IPS DF 4.7 (cell line): ENCODE results near the gene ZNF581.

Source experiments
- DNase-seq: peaks from one replicate; pipeline ENCODE4 v3.0.0-alpha.2; 2013; ENCODE audit warnings: low spot score; ENCODE audit errors: extremely low read depth

ZNF581 gene

DNA sequence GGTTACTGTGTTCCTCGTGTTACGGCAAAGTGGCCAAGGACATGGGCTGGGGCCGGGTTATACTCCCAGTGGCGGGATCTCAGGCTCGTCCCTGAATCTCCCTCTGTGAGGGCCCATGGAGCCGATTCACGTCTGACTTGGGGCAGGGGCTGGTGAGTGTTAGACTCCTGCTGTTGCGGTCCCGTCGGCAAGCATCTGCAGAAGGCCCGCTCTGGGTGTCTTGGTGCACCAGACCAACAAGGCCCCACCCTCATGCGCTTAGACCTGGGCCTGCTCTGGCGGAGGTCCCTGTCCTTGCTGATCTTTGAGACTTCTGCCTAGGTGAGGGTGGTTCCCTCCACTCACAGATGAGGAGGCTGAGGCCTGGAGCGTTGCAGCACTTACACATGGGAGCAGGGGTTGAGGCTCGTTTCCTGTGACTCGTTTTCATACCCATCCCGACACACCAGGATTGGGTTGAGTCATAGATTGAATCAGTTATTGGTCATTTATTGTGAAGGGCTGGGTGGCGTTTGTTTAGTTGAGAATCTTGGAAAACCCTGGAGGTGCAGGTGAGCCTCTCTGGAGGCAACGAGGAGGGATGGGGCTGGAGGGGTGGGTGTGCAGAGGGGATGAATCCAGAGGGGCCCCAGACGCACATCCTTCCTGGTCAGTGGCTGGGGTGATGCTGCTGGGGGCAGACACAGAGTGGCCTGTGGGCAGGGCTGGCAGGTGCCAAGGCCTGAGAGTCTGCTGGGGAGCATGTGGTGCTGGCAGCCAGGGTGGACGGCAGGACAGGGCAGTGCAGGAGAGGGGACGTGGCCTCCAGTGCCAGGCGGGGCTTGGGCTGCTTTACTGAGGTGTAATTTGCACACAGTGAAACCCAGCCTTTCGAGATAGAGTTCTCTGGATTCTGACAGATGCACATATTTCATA, 36.2 kb downstream of the ZNF581 start:
- DNase-seq, result no peak

DNA sequence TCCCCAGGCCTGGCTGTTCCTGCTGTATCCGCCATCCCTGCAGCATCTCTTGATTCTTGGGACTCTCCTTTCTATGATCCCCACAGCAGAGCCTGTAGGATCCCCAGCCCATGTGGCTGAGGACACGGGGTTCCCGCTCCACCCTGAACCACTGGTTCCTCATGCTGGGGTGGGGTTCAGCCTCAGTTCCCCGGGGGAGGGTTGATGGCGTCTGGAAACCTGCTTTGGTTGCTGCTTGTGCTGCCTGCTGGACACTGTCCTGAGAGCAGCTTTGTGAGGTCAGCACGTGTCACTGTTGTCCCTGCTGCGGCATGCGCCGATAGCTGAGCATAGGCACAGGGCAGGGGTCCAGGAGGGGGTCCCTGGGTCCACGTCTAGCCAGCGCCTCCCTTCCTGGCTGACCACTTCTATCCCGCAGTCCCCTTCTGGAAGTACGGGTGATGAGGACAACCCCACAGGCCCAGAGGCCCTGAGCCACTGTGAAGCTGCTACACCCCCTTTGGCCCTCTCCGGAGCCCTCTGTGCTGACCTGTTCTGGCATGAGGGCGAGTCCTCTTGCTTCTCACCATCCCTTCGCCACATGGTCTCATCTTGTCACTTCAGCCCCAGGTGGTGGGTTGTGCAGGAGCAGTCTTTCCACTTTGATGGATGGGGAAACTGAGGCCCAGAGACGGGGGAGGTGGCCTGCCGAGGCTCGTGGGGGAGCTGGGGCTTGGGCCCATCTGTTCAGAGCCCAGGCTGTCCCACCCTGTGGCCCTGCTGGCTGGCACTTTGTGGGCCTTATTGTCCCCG, 37.1 kb downstream of the ZNF581 start:
- no peak for DNase-seq

GRCh38 chr19:55681131-55682092, 38.0 kb downstream of the ZNF581 start:
- no peak for DNase-seq

- DNase-seq, result no peak
Measured at GRCh38 chr19:55683449-55684261, 40.2 kb downstream of the ZNF581 start.

DNA sequence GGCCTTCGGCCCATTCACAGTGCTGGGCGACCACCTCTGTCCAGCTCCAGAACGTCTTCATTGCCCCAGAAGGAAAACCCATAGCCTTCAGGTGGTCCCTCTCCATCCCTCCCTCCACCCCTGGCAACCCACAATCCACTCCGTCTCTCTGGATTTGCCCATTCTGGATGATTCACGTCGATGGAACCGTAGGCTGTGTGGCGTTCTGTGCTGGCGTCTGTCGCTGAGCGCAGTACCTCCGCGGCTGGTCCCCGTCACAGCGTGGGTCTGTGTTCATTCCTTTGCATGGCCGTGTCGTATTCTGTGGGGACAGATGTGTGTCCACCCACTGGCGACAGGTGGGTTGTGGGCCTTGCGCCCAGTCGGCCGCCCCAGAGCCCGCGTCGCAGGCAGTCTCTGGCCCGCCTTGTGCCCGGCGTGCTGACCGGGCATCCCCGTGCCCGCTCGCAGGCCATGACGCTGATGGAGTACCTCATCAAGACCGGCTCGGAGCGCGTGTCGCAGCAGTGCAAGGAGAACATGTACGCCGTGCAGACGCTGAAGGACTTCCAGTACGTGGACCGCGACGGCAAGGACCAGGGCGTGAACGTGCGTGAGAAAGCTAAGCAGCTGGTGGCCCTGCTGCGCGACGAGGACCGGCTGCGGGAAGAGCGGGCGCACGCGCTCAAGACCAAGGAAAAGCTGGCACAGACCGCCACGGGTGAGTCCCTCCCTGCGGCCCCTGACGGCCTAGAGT, 41.7 kb downstream of the ZNF581 start:
- DNase-seq, result no peak

- no peak for DNase-seq
Measured at GRCh38 chr19:55685776-55686175, 42.3 kb downstream of the ZNF581 start.

- no peak for DNase-seq
Measured at GRCh38 chr19:55686311-55687050, 43.0 kb downstream of the ZNF581 start.

GRCh38 chr19:55687281-55688201, 44.1 kb downstream of the ZNF581 start:
- DNase-seq, result no peak

GRCh38 chr19:55688422-55689218, 45.2 kb downstream of the ZNF581 start:
- DNase-seq, result no peak

GRCh38 chr19:55689411-55690108, 46.1 kb downstream of the ZNF581 start:
- no peak for DNase-seq

- no peak for DNase-seq
Measured at GRCh38 chr19:55690109-55690768, 46.8 kb downstream of the ZNF581 start.

DNA sequence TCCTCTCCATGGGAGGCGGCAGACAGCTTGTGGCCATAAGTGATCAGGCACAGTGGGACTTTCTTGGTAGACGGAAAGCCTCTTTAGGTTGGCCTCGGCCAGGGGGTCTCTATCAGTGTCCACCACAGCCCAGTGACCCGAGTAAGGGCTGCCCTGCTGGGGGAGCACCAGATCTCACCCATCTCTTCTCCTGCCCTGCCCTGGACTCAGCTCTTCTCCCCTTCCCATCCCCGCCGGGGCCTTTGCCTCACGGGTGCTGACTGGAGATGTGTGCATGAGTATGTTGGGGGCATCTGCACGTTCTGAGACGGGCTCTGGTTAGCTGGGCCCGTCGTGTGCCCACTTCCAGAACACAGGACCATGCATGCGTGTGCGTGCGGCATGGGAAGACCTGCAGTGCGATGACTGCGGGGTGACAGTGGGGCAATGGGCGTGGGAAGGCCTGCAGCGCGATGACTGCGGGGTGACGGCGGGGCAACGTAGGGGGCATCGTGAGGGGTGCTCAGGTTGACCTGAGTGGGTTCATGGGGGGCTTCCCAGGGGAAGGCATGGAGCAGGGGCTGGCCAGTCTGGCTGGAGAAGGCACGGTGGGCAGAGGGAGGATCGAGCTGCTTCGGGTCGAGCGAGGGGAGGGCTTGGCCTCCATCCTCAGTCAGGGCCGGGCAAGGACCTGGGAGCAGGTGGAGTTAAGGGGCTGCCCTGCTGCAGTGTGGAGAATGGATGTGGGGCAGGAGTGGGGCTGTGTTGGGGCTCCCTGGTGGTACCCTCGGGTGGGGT, 47.5 kb downstream of the ZNF581 start:
- DNase-seq, result no peak

GRCh38 chr19:55691561-55692481, 48.4 kb downstream of the ZNF581 start:
- DNase-seq, result no peak

- DNase-seq, result no peak
Measured at GRCh38 chr19:55692681-55693081, 49.2 kb downstream of the ZNF581 start.
